GM18508 (cell line): ENCODE measurements around the gene LDB2.

Experiments
- ATAC-seq: cut with Tn5 transposase; IDR thresholded peaks from one replicate; pipeline ENCODE4 v1.9.1; 2021; ENCODE audit warnings: moderate number of reproducible peaks; ENCODE audit not compliant: insufficient read depth, unreplicated experiment

LDB2 gene

DNA sequence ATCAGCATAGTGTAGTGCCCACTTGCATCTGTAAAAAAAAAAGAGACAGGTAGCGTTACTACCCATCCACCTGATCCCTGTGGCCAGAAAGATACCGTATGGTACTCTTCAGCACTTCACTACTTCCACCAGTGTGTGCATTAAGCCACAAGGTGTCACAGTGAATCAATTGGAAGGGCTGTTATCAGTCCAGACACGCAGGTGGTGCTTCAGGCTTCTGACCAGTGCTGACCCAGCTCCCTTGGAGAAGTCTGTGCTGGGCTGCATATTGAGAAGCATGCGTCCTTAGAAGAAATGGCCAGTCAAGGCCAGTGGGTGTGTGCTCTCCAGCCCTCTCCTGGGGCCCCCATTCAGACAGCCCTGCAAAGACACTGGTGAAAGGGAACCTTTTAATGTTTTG, 10.6 kb downstream of the LDB2 start:
- ATAC-seq, result no peak

DNA sequence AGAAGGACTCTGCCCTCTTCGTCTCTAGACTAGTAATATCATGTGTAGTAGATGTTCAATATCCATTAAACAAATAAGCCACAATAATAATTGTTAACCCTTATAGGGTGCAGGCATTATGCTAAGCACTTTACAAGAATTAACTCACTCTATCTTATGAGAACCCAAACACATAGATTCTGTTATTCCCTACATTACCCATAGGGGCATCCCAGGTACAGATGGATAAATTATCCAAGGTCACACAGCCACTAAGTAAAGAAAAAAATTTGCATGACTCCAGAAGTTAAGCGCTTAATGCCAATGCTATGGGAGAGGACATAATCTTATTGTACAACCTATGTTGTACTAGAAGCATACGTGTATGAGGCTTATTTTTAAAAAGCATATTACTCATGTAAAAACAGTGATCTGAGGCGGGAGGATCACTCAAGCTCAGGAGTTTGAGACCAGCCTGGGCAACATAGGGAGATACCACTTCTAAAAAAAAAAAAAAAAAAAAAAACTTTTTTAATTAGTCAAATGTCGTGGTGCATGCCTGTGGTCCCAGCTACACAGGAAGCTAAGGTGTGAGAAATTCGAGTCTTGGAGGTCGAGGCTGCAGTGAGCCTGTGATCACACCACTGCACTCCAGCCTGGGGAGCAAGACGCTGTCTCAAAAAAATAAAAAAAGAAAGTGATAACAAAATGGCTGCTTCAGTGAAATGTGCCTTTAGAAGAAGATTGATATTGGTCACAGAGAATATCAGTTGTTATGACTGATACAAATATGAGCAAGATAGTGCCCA, 13.6 kb downstream of the LDB2 start:
- ATAC-seq, result no peak

DNA sequence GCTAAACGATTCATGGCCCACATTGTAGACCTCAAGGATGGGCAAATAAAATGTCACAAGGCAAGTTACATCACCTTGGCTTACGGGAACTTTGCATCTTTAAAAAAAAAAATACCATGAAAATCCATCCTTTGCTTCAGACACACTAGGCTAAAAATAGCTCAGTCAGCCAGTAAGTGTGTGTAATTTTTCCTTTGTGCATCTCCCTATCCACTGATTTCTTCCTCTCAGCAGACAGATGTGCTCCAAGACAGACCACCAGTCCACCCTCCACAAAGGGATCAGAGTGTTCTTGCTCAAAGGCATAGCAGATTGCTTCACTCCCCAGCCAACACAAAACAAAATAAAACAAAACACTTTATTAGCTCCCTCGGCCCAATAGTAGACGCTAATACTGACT, 14.6 kb downstream of the LDB2 start:
- no peak for ATAC-seq

DNA sequence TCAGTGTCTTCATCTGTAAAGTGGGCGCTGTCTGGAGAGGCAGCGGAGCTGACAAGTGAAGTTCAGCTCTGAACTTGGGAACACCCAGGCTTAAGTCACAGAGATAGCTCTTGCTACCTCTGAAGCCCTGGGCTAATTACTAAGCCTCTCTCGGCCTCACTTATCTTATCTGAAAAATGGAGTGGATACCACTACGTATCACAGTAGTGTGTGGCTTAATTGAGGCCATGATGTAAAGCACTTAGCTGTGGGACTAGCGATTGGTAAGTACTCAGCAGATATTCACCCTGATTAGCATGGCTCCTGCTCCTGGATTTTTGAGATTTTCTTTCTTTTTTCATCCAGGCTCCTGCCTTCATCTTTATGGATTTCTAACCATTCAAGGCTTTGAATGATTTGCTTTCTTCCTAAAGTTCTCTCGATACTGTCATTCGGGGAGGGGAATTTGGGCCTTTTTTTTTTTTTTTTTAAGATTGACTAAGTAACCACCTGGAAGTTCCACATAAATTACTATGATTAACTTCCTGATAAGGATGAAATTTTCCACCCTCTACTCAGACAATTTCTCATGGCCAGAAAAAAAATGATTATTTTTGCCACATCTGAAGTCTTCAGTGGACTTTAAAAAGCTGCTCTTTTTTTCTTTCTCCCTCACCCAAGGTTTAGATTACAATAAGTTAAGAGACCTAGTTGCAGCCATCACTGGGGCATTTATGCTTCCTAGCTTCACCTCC, 17.1 kb downstream of the LDB2 start:
- ATAC-seq, result no peak

DNA sequence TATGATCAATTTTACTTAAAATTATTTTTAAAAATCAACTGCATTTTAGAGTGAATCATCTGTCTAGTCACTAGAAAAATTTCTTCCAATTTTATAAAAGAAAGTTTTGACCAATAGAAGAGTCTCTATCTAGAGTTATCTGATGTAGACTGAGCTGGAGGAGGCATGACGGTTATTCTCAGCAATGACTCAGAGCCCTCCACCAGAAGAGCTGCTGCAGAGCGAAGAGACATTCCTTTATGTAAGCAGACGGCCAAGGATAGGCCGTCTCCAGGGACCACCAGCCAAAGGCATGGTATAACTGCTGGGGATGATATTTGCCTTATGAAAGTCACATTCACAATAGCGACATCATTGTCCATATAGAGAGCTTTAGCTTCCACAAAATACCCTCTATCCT, 23.0 kb downstream of the LDB2 start:
- no peak for ATAC-seq

DNA sequence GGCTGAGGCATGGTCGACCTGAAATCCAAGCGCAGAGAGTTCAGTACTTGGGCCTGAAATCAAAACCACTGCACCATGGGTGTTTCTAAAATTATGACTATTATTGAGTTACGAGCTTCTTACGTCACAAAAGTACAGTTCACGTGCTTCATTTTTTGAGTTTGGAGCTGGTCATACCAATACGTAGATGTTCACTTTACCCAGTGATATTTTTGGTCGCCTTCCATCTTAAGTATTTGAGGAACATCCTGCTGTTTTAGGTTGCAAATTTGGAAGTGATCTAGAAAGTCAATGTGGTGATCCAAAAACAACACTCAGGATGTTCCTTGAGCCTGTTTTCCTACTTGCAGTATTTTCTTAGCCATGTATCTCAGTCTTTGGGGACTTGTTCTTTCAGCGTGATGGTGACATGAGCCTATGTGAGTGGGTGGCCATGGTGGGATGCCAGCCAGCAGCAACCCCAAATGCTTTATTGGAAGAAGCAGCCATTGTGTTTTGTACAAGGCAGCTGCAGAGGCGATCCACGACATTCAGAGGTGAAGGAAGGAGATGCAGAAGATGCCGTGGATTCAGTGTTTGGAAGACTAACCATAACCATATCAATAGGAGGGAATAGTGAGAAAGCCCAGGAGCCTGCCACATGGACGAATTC, 28.7 kb downstream of the LDB2 start:
- no peak for ATAC-seq

DNA sequence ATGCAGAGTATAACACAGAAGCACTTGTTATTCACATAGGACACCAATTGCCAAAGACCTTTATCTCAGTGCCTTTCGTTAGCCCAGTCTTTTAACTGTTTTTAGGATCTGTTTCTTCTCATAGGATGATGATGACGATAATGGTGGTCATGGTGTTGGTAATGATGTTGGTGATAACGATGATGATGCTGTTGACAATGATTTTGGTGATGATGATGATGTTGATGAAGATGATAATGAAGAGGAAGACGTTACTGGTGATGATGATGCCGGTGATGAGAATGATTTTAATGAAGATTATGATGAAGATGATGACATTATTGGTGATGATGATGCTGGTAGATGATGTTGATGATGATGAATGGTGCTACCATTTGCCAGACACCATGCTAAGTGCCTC, 29.8 kb downstream of the LDB2 start:
- no peak for ATAC-seq

DNA sequence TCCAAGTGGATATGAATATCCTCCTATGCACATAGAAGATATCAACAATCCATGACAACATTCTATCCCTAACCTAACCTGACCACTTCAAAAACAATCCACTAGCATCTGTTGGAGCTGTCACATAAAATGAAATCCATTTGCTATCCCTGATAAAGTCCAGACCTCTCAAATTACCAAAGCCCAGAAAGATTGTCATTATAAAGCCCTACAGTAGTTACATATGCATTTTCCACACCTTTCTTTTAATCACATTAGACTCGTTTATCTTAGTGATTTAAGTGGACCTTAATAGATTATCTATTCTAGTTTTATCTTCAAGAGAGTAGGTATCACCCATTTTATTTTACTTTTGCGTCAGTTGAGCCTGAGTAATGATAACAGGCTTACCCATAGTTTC, 30.6 kb downstream of the LDB2 start:
- no peak for ATAC-seq

DNA sequence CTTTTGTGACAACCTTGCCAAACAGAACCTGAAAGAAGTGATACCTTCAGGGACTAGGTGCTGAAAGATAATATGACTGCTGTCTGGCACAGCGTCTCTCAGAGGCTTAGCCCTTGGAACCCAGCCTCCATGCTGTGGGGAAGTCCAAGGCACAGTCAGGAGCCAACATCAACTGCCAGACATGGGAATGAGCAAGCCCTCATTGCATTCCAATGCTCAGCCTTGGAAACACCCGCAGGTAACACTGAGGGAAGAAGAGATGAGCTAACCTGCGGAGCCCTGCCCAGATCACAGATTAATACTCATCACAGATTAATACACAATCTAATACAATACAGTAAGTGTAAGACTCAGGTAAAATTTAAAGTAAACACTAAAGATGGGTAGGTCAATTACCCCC, 31.5 kb downstream of the LDB2 start:
- ATAC-seq, result no peak

DNA sequence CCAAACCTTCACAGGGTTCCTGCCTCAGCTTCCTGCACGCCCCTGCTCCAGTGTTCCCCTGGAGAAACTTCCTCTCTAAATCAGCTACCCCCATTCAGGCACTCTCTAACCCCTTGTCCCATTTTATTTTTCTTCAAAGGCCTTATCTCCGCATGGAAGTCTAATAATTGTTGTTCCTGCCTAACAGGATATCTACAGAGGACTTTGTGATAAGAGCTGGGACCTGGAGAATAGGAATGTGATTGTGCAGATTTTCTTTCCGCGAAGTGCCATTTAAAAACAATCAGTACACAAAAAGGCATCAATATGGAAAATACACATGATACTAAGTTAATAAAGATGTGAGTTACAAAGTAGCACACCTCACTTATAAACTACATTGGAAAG, 32.6 kb downstream of the LDB2 start:
- no peak for ATAC-seq

DNA sequence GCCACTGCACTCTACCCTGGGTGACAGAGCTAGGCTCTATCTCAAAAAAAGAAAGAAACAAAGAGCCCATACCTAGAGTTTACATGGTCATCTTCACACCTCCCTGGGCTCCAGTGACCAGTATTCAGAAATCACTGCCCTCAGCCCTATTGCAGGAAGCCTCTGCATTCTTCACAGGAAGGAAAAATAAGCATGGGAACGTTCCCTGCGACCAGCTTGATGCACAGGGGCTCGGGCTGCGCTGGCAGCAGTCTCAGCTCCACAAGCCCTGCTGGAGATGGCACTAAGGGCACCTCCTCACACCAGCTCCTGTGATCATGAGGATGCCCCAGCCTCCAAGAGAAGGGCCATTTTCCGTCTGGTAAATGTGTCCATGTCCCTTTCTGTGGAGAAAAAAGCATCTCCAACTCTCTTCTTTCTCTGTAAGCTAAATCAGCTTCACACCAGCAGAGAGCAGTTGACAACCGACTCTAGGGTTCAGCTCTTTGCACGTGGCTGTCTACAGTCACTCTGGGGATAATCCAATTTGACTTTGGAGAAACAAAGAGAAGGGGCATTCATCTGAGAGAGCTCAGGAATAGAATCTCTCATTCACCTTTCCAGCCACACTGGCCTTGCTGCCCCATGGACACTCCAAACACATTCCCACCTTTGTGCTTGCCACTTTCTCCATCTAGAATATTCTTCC, 33.1 kb downstream of the LDB2 start:
- ATAC-seq, result no peak

DNA sequence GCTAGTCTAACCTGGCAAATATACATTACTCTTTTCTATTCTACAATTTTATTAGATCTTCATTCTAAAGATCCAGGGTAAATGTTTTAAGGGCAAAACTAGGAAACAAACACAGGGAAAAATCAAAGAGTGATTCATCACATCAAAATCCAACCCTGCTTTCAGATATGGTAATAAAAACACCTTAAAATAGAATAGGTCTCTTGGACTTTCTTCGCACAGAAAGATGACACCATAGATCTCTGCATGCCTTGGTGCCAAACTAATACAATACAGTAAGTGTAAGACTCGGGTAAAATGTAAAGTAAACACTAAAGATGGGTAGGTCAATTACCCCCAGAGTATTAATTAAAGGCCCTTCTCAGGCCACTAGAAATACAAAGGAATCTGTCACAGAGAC, 34.2 kb downstream of the LDB2 start:
- no peak for ATAC-seq

DNA sequence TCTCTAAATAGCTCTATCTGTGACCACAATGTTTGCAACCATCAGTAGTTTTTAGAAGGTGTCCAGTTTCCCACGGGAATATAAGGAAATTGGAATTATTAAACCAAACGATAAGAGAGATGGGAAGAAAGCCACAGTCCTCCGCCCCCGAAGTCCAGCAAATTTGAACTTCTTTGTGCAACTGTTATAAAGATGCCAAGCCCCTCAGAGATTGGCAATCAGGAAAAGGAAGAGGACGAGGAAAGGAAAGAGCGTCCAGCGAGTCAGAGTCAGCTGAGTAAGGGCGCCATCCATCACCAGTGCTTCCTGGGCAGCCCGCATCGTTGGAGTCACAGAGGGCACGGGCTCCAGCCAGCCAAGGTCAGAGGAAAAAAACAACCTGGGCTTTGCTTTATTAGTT, 35.7 kb downstream of the LDB2 start:
- no peak for ATAC-seq

DNA sequence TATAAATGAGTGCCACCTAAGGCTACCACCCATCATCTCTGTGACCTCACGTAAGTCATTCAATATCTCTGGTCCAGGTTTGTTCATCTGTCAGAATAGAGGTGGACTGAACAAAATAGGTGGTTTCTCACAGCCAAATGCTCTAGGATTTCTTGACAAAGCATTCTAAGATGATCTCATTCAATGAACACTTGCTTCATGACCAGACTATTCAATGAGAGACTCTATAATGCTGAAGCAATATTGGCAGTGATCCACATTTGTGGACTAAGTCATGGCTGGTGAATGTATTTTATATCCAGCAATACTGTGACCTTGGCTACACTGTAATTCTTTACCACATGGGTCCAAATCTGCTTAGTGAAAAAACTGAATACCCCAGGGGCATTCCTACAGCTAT, 37.9 kb downstream of the LDB2 start:
- ATAC-seq, result no peak

DNA sequence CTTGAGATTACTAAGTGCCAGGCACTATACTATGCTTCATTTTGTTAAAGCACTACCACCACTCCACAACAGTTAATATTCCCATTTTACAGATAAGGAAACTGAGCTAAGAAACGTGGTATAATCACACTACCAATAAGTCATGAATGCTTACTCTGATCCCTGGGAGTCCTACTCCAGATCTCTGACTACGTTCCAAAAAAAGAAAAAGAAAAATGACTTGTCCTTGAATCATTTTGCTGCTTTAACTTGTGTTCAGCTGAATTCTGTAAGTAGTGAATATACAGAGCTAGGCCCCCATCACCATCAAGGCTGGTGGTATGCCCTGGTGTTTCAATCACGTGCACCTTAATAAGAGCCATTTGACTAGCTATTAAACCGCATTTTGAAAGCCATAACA, 39.4 kb downstream of the LDB2 start:
- no peak for ATAC-seq

DNA sequence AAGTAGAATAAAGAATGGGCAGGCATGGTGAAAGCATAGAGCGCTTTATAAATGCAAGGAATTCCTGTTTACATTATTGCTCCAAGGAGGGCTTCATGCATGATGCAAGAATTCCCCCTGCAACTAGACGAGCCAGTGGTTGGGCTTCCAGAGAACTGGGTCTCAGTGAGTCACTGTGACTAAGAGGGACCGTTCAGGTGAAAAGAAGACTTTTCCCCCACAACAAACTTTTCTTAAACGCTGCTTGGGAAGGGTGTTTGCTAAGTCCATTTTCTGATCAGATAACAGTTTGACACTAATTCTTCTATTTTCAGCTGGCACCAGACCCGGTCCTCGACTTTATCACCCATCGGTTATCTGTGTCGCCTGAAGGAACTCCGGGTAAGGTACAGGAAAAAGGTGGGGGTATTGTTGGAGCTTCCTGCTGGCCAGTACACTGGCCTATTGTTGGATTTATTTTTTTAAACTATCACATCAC, 40.1 kb downstream of the LDB2 start:
- ATAC-seq, result no peak

DNA sequence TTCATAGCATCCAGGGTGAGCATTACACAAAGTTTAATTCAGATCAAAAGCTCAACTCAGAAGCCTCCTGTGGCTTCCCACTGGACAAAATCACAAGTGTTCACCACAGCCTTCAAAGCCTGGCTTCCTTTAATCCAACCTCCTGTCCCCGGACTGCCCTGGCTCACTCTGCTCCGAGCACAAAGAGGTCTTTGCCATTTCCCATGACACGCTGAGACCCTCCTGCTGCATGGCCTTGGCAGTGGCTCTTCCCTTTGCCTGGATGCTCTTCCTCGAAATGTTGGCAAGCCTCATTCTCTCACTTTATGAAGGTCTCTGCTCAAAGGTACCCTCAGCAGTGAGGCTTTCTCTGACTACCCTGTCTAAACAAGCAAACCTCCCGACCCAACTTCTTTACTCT, 41.0 kb downstream of the LDB2 start:
- no peak for ATAC-seq

DNA sequence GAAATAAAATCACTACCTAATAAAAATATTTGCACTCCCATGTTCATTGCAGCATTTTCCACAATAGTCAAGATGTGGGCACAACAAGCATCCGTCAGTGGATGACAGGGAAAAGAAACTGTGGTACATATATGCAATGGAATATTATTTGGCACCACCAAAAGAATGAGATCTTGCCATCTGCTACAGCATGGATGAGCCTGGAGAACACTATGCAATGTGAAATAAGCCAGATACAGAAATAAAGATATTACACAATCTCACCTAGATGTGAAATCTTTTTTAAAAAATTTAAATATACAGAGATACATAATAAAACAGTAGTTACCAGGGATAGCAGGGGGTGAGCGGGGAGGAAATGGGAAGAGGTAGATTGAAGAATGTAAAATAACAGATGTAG, 44.8 kb downstream of the LDB2 start:
- ATAC-seq, result no peak

DNA sequence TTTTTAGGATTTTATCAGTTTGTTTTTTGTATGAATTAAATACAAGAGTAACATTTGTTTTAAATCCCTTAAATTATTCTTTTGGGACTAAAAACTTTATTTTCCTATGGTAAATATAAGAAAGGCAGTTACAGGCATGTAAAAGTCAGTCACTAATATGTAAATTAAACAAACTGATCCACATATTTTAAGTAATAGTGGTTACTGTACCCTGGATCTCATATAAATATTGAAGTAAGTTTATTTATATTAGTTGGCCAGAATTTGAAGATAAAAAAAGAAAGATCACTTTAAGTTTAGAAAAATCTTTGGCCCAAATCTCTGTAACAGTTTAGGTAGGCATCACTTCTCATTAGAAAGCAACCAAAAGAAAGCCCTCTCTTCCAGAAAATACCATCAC, 45.8 kb downstream of the LDB2 start:
- ATAC-seq, result no peak

DNA sequence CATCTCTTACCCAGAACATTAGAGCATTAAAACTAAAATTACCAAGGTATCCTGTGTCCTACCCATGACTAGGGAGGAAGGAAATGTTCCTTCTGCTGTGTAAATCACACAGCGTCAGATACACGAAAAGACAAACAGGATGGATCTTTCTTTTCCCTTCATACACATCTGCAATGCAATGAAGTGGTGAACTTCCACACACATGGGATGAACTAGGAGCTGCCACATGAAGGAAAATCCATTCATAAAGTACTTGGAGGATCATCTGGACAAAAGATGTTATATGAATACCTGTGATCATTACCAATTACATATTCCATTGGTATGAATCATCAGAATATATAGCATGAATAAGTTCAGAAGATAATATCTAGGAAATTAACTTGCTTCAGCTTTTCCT, 46.2 kb downstream of the LDB2 start:
- ATAC-seq, result no peak

DNA sequence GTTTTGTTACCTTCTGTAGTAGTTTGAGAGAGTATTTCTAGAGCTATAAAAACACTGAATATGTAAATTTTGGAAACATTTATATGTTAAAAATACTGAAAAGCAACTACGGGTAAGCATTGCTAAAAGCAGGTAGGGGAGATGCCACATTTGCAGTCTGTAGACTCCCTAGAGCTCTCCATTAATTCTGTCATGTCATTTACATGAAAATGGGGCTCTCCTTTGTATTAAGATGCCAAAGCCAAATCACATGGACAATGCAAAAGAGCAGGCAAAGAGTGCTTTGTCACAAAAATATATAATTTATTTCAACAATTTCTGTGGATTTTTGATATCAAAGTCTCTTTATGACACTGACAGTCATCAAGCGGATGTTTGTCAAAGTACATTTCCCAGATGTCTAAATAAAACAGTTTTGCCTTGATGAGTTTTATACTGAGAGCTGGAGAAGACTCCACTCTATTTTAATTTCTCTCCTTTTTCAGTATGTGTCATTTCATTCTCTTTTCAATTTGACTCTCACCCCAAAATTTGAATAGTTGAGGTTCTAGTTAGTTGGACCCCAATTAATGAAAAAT, 51.8 kb downstream of the LDB2 start:
- ATAC-seq, result no peak
